ENCODE measurements around the gene UBQLN1. TPM values are rescaled to one million over a fixed set of nuclear protein-coding genes. Genes with fewer than 3 reads are reported as not detected.

Gene UBQLN1
- total and polyA plus RNA-seq, 9 of the 15 experiments (the other 6 are each of a cell fraction or from before 2014, with no cell fraction given), result 7.5 to 120 (median 52.8) TPM

GRCh38 chr9:83707768-83708514 is at the start of gene UBQLN1 (continued):
- TF ChIP-seq ZNF785 (CRISPR knock-in tag; IDR thresholded peaks at IDR 0.05), result no peak
- TF ChIP-seq SRSF1 (IDR thresholded peaks at IDR 0.05; ENCODE audit: low read depth, low read length), result no peak
- TF ChIP-seq U2AF2 (optimal IDR thresholded peaks at IDR 0.05; ENCODE audit: low read depth, low read length), result no peak
- no peak for TF ChIP-seq ILK (tag; IDR thresholded peaks at IDR 0.05; ENCODE audit: borderline replicate concordance, low read depth)
- TF ChIP-seq POLR2AphosphoS2 (IDR thresholded peaks at IDR 0.05; ENCODE audit: low read length), result no peak
- TF ChIP-seq MAFF (IDR thresholded peaks at IDR 0.05; ENCODE audit: low read length), result peak; percentile 15; the same call in 1 of the 2 replicates
- TF ChIP-seq BRF2 (IDR thresholded peaks at IDR 0.05; ENCODE audit: borderline replicate concordance, insufficient read depth, insufficient read length), result no peak
- TF ChIP-seq BCL6 (CRISPR knock-in tag; IDR thresholded peaks at IDR 0.05), result no peak
- TF ChIP-seq KDM4B (IDR thresholded peaks at IDR 0.05; ENCODE audit: borderline replicate concordance in 2 of 2, low read depth in 1 of 2), result no peak
- peak; percentile 59; the same call in 1 of the 2 replicates for TF ChIP-seq GTF2E2 (tag; IDR thresholded peaks at IDR 0.05)
- TF ChIP-seq SIN3A (IDR thresholded peaks at IDR 0.05; ENCODE audit: borderline replicate concordance in 2 of 2, control insufficient read depth in 1 of 2, low read depth in 2 of 2, low read length in 2 of 2), result peak; percentile 4 to 32; a peak in 2 of 4 replicates
- no peak for TF ChIP-seq ETV1 (tag; conservative IDR thresholded peaks at IDR 0.05; ENCODE audit: low read depth)
- no peak for TF ChIP-seq ZNF274 (IDR thresholded peaks at IDR 0.05; ENCODE audit: borderline replicate concordance, low read depth, low read length)
- TF ChIP-seq ZNF41 (CRISPR knock-in tag; conservative IDR thresholded peaks at IDR 0.05), result no peak
- peak; percentile 61 for TF ChIP-seq FOSL1 (tag; conservative IDR thresholded peaks at IDR 0.05)
- TF ChIP-seq PHB (CRISPR knock-in tag; IDR thresholded peaks at IDR 0.05), result no peak
- no peak; the same call in none of the 2 replicates for TF ChIP-seq NBN (IDR thresholded peaks at IDR 0.05; ENCODE audit: low read depth)
- TF ChIP-seq USF2 (CRISPR knock-in tag; IDR thresholded peaks at IDR 0.05), result no peak
- no peak for TF ChIP-seq SMARCA4 (IDR thresholded peaks at IDR 0.05)
- no peak for TF ChIP-seq ZNF77 (CRISPR knock-in tag; IDR thresholded peaks at IDR 0.05)
- TF ChIP-seq ZBTB9 (CRISPR knock-in tag; IDR thresholded peaks at IDR 0.05), result 0 out of 2 replicates have a peak, but pooled peaks have one; percentile 41
- no peak for TF ChIP-seq ZSCAN32 (CRISPR knock-in tag; IDR thresholded peaks at IDR 0.05)
- TF ChIP-seq FOXM1 (IDR thresholded peaks at IDR 0.05; ENCODE audit: low read depth), result no peak
- no peak; the same call in 1 of the 2 replicates for TF ChIP-seq FOXM1 (CRISPR knock-in tag; IDR thresholded peaks at IDR 0.05; ENCODE audit: low read depth)
- peak; percentile 96 for TF ChIP-seq CREM (IDR thresholded peaks at IDR 0.05; ENCODE audit: low read depth)
- TF ChIP-seq PTBP1 (IDR thresholded peaks at IDR 0.05; ENCODE audit: low read depth, low read length), result no peak
- no peak for TF ChIP-seq HLTF (IDR thresholded peaks at IDR 0.05)

All from K562 (cell line).